IMR-90 (cell line): Measurements from ENCODE around the gene PRRG2. TPM values are rescaled to one million over a fixed set of nuclear protein-coding genes. Genes with fewer than 3 reads are reported as not detected.

ENCODE experiments used
- ATAC-seq: fragments of 200-7000 bp; cut with Tn5 transposase; 2 replicates; pipeline ENCODE4 v1.9.1; 2020; ENCODE audit warnings: low read depth, mild to moderate bottlenecking, moderate library complexity
- BruUV-seq: library from RNA; stranded (reverse); fragments of 400-500 nt; replicated peaks from 2 replicates; lab custom pipeline; 2021; lab: Mats Ljungman, UMichigan
- CTCF ChIA-PET: fragments of 300-600 bp; formaldehyde crosslinking; extraction: SDS; loops from one replicate; lab custom pipeline; 2021; ENCODE audit warnings: antibody characterized with exemption; lab: Yijun Ruan, JAX
- POLR2A ChIA-PET: fragments of 300-600 bp; sonication (Branson Sonifier 250); formaldehyde crosslinking; loops from one replicate; lab custom pipeline; 2022; ENCODE audit warnings: antibody characterized with exemption; ENCODE audit not compliant: unreplicated experiment; lab: Charles Lee
- DNase-seq: peaks from one replicate; pipeline ENCODE4 v3.0.0; 2013
- H2AFZ ChIP-seq: replicated peaks from 2 replicates; pipeline ENCODE3; 2013; ENCODE audit warnings: low read length, mild to moderate bottlenecking; ENCODE audit not compliant: poor library complexity
- H2AK5ac ChIP-seq: 2 replicates; pipeline ENCODE4 v1.6.1; 2013; ENCODE audit warnings: low read depth, low read length, inconsistent platforms
- H2AK9ac ChIP-seq: replicated peaks from 2 replicates; pipeline ENCODE3; 2013; ENCODE audit warnings: mild to moderate bottlenecking, low read depth, low read length, moderate library complexity; ENCODE audit not compliant: poor library complexity
- H2BK120ac ChIP-seq: 2 replicates; pipeline ENCODE4 v1.6.1; 2013; ENCODE audit warnings: low read depth, low read length, inconsistent platforms
- H2BK15ac ChIP-seq: 3 replicates; pipeline ENCODE4 v1.6.1; 2013; ENCODE audit warnings: low read depth, low read length, inconsistent platforms
- H2BK20ac ChIP-seq: 2 replicates; pipeline ENCODE4 v1.6.1; 2013; ENCODE audit warnings: low read depth, mild to moderate bottlenecking, inconsistent platforms, low read length, moderate library complexity
- H2BK5ac ChIP-seq: 2 replicates; pipeline ENCODE4 v1.6.1; 2013; ENCODE audit warnings: mild to moderate bottlenecking, low read depth, low read length, inconsistent platforms; ENCODE audit not compliant: poor library complexity, severe bottlenecking
- H3K14ac ChIP-seq: replicated peaks from 2 replicates; pipeline ENCODE4 v1.6.1; 2013; ENCODE audit warnings: low read depth, low read length, inconsistent platforms
- H3K18ac ChIP-seq: 2 replicates; pipeline ENCODE4 v1.6.1; 2013; ENCODE audit warnings: low read depth, low read length, control low read depth
- H3K23ac ChIP-seq: 2 replicates; pipeline ENCODE4 v1.6.1; 2013; ENCODE audit warnings: low read depth, low read length, inconsistent platforms
- H3K27ac ChIP-seq: 2 replicates; pipeline ENCODE4 v1.5.1; 2013; ENCODE audit warnings: mild to moderate bottlenecking, control low read depth, low read length; ENCODE audit not compliant: insufficient read depth
- H3K27me3 ChIP-seq: 2 replicates; pipeline ENCODE4 v1.6.1; 2013; ENCODE audit warnings: low read length; ENCODE audit not compliant: control insufficient read depth, insufficient read depth
- H3K36me3 ChIP-seq: 2 replicates; pipeline ENCODE4 v1.6.1; 2013; ENCODE audit warnings: low read length, mixed read lengths; ENCODE audit not compliant: control insufficient read depth, insufficient read depth
- H3K4ac ChIP-seq: 2 replicates; pipeline ENCODE4 v1.6.1; 2013; ENCODE audit warnings: low read depth, low read length, inconsistent platforms
- H3K4me1 ChIP-seq: 2 replicates; pipeline ENCODE4 v1.6.1; 2013; ENCODE audit warnings: low read length, mixed read lengths; ENCODE audit not compliant: control insufficient read depth, insufficient read depth
- H3K4me2 ChIP-seq: 2 replicates; pipeline ENCODE4 v1.6.1; 2013; ENCODE audit warnings: low read depth, mild to moderate bottlenecking, control low read depth, low read length, moderate library complexity
- H3K4me3 ChIP-seq: 2 replicates; pipeline ENCODE4 v1.5.1; 2013; ENCODE audit warnings: low read depth, mild to moderate bottlenecking, control low read depth, low read length, moderate library complexity; ENCODE audit not compliant: insufficient read depth
- H3K56ac ChIP-seq: 2 replicates; pipeline ENCODE4 v1.6.1; 2013; ENCODE audit warnings: low read length, inconsistent platforms; ENCODE audit not compliant: insufficient read depth; ENCODE audit errors: extremely low read depth
- H3K79me1 ChIP-seq, 2 experiments: 2 replicates each; pipeline ENCODE4 v1.6.1; 2013; ENCODE audit warnings: low read length in 2 of 2, inconsistent platforms in 1 of 2, low read depth in 1 of 2
- H3K9ac ChIP-seq: 2 replicates; pipeline ENCODE4 v1.6.1; 2013; ENCODE audit warnings: low read depth, low read length, control low read depth
- H3K9me1 ChIP-seq: 2 replicates; pipeline ENCODE4 v1.6.1; 2013; ENCODE audit warnings: low read length, inconsistent platforms; ENCODE audit not compliant: insufficient read depth
- H3K9me3 ChIP-seq: 2 replicates; pipeline ENCODE4 v1.6.1; 2013; ENCODE audit warnings: low read length; ENCODE audit not compliant: control insufficient read depth, insufficient read depth
- H4K20me1 ChIP-seq: 2 replicates; pipeline ENCODE4 v1.6.1; 2013; ENCODE audit warnings: low read length, inconsistent platforms; ENCODE audit not compliant: insufficient read depth
- H4K5ac ChIP-seq: 2 replicates; pipeline ENCODE4 v1.6.1; 2013; ENCODE audit warnings: mild to moderate bottlenecking, low read depth, low read length, control low read depth
- H4K8ac ChIP-seq, 2 experiments: 2 replicates each; pipeline ENCODE4 v1.6.1; 2013; ENCODE audit warnings: low read depth in 2 of 2, low read length in 2 of 2, control low read depth in 1 of 2, inconsistent platforms in 1 of 2
- H4K91ac ChIP-seq: 2 replicates; pipeline ENCODE4 v1.6.1; 2013; ENCODE audit warnings: low read depth, low read length, inconsistent platforms; ENCODE audit not compliant: insufficient read depth
- NFE2L2 ChIP-seq: fragments of 150-350 bp; IDR thresholded peaks from 2 replicates; pipeline ENCODE4 v1.6.1; 2016; ENCODE audit warnings: low read depth, mild to moderate bottlenecking, low read length
- RAD21 ChIP-seq: IDR thresholded peaks from 2 replicates; pipeline ENCODE4 v1.6.1; 2012; ENCODE audit warnings: low read length, improper control_type of control experiment
- RFX5 ChIP-seq: IDR thresholded peaks from 2 replicates; pipeline ENCODE4 v1.8.0; 2012; ENCODE audit warnings: low read depth, mild to moderate bottlenecking, low read length, moderate library complexity
- WGBS, 2 experiments: methylation state at CpG; one replicate each; pipeline versions ENCODE4 v1.1.5 to v1.1.7; 2013; ENCODE audit warnings: missing lambda C conversion rate in 2 of 2; ENCODE audit not compliant: insufficient read length in 1 of 2; ENCODE audit errors: extremely low coverage in 2 of 2; 5-methylcytosine and 5-hydroxymethylcytosine counted together
- dilution Hi-C: fragments of 300-500 bp; cut with HindIII; formaldehyde crosslinking; loops from one replicate; pipeline ENCODE4 v1.14.3; 2018; ENCODE audit warnings: low sequenced_read_pairs; ENCODE audit not compliant: unreplicated experiment
- in situ Hi-C: fragments of 300-500 bp; cut with MboI; formaldehyde crosslinking; loops from 3 replicates; pipeline ENCODE4 v1.14.3; 2019; ENCODE audit warnings: low sequenced_read_pairs, inconsistent platforms, mixed read lengths
- intact Hi-C: fragments of 100-400 bp; cut with micrococcal nuclease; formaldehyde crosslinking; loops from 2 replicates; pipeline ENCODE4 v1.10.0; 2022
- polyA plus RNA-seq, 3 experiments: library from polyadenylated mRNA; depleted of rRNA; stranded (reverse); fragments of >200 nt; gene quantifications; 2 replicates each; pipeline ENCODE4 v1.2.3, GENCODE V29; 2012; ENCODE audit warnings: low replicate concordance in 1 of 3
- total RNA-seq: library from RNA; depleted of rRNA; stranded (reverse); fragments of >200 nt; gene quantifications from 2 replicates; pipeline ENCODE4 v1.2.3, GENCODE V29; 2012
- TF ChIP-seq, protein P1 (sequence below): fragments of 150-350 bp; IDR thresholded peaks from 2 replicates; pipeline ENCODE4 v1.6.1; 2016; ENCODE audit warnings: low read depth, mild to moderate bottlenecking, low read length, moderate library complexity, borderline replicate concordance

The PRRG2 gene
- total and polyA plus RNA-seq, 2 of the 4 experiments (the other 2 are of a cell fraction) = 0.14 to 0.54 TPM

DNA sequence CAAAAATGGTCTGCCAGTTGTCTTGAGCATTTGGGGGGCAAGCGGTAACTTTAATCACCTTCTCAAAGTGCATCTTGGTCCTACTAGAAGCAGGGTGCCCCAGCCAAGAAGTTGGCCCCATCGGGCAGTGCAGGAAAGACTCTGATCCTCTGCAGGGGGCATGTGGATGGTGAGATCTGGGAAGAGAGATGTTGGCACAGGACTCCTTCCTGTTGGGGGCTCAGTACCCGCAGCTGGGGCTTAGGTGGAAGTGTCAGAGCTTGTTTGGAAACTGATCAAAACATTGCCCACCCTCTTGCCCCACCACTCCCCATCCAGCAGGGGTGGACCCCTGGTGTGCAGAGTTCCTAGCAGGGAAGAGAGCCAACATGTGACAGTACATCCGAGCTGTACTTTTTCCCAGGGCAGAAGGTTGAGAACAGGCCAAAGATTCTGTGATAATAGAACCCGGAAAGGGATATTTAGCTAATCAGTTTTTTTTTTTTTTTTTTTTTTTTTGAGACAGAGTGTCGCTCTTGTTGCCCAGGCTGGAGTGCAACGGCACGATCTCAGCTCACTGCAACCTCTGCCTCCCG is 50.0 kb downstream of the PRRG2 start:
- ChIA-PET CTCF (interaction anchor here (0.6 to 1.0 kb wide), 2 partner anchors 10 to 157 kb away, joined by 3 to 4 read pairs; partner anchors contain the start of gene FLT3LG), POLR2A (no interaction called here)
- Histone ChIP-seq H3K36me3 (peaks cover 22% of the 10 kb centered on the region), H2BK5ac (no peak overlapping the region), H4K8ac (no peak overlapping the region; a peak in 1 of 4 replicates), H2AFZ (no peak overlapping the region), H3K79me1 (peaks cover 0 to 23% of the 10 kb centered on the region in 2 experiments; a peak in 2 of 4 replicates), H4K5ac (no peak overlapping the region), H4K20me1 (no peaks in the 10 kb centered on the region), H3K9me1 (peaks cover 9% of the 10 kb centered on the region; the same call in 1 of the 2 replicates), H3K4ac (no peak overlapping the region), H3K9me3 (no peaks in the 10 kb centered on the region), H3K14ac (no peak overlapping the region), H3K56ac (no peak overlapping the region), H3K4me1 (peaks cover 2% of the 10 kb centered on the region; the same call in 1 of the 2 replicates), H2BK20ac (no peak overlapping the region), H3K23ac (no peak overlapping the region), H2BK120ac (no peak overlapping the region), H2AK5ac (no peak overlapping the region), H2BK15ac (no peak overlapping the region), H3K9ac (no peak overlapping the region), H3K18ac (no peak overlapping the region), H3K4me3 (no peak overlapping the region), H3K4me2 (no peak overlapping the region), H2AK9ac (no peak overlapping the region), H3K27ac (no peak overlapping the region), H3K27me3 (no peaks in the 10 kb centered on the region), H4K91ac (no peak overlapping the region)
- dilution Hi-C loops (no loop called here), in situ Hi-C loops (no loop called here), intact Hi-C loops (no loop called here)
- TF ChIP-seq, protein P1, sequence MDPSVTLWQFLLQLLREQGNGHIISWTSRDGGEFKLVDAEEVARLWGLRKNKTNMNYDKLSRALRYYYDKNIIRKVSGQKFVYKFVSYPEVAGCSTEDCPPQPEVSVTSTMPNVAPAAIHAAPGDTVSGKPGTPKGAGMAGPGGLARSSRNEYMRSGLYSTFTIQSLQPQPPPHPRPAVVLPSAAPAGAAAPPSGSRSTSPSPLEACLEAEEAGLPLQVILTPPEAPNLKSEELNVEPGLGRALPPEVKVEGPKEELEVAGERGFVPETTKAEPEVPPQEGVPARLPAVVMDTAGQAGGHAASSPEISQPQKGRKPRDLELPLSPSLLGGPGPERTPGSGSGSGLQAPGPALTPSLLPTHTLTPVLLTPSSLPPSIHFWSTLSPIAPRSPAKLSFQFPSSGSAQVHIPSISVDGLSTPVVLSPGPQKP = no peak
- TF ChIP-seq RAD21 (no peak), RFX5 (no peak), NFE2L2 (no peak)
- DNase-seq (no peak), ATAC-seq (no peak)
- no CpG with 5 or more reads among the region's 9 CpGs for WGBS, 2 experiments
- no TSS peak for BruUV-seq
